Measurements from ENCODE around the gene CIPC.

CIPC gene

GRCh38 chr14:77071938-77072388, 26.1 kb upstream of the CIPC start:
- peaks cover 18% of the 10 kb centered on the region for H3K4me1 ChIP-seq (ENCODE audit: control insufficient read depth, insufficient read depth, low read length)
- H3K4me3 ChIP-seq (ENCODE audit: low read length in 2 of 2), result no peak overlapping the region
- no peak overlapping the region for H3K9ac ChIP-seq (ENCODE audit: low read length in 2 of 2)
- no peaks in the 10 kb centered on the region for H3K9me3 ChIP-seq (ENCODE audit: control insufficient read depth in 2 of 2, low read length in 2 of 2)
- H3K27ac ChIP-seq (ENCODE audit: low read length), result no peak overlapping the region
- H3K27me3 ChIP-seq (ENCODE audit: control insufficient read depth in 1 of 2, insufficient read depth in 2 of 2, low read length in 2 of 2), result peaks cover 0 to 2% of the 10 kb centered on the region in 2 donors
- no peaks in the 10 kb centered on the region for H3K36me3 ChIP-seq (ENCODE audit: control insufficient read depth in 2 of 2, insufficient read depth in 2 of 2, low read length in 2 of 2)

GRCh38 chr14:77074969-77075368, 23.1 kb upstream of the CIPC start:
- no peak overlapping the region for H3K27ac ChIP-seq (ENCODE audit: low read length)
- H3K9me3 ChIP-seq (ENCODE audit: control insufficient read depth in 2 of 2, low read length in 2 of 2), result no peaks in the 10 kb centered on the region
- no peaks in the 10 kb centered on the region for H3K27me3 ChIP-seq (ENCODE audit: control insufficient read depth in 1 of 2, insufficient read depth in 2 of 2, low read length in 2 of 2)
- H3K4me1 ChIP-seq (ENCODE audit: control insufficient read depth, insufficient read depth, low read length), result peaks cover 7% of the 10 kb centered on the region
- no peaks in the 10 kb centered on the region for H3K36me3 ChIP-seq (ENCODE audit: control insufficient read depth in 2 of 2, insufficient read depth in 2 of 2, low read length in 2 of 2)
- no peak overlapping the region for H3K9ac ChIP-seq (ENCODE audit: low read length in 2 of 2)
- no peak overlapping the region for H3K4me3 ChIP-seq (ENCODE audit: low read length in 2 of 2)

GRCh38 chr14:77076113-77076631, 21.9 kb upstream of the CIPC start:
- Histone ChIP-seq H3K27me3 (ENCODE audit: control insufficient read depth in 1 of 2, insufficient read depth in 2 of 2, low read length in 2 of 2) (no peaks in the 10 kb centered on the region), H3K4me3 (ENCODE audit: low read length in 2 of 2) (peak overlapping the region in 1 of 2 donors; percentile 8), H3K36me3 (ENCODE audit: control insufficient read depth in 2 of 2, insufficient read depth in 2 of 2, low read length in 2 of 2) (no peaks in the 10 kb centered on the region), H3K9ac (ENCODE audit: low read length in 2 of 2) (no peak overlapping the region), H3K9me3 (ENCODE audit: control insufficient read depth in 2 of 2, low read length in 2 of 2) (peaks cover 0 to 3% of the 10 kb centered on the region in 2 donors), H3K27ac (ENCODE audit: low read length) (peak overlapping the region; percentile 41), H3K4me1 (ENCODE audit: control insufficient read depth, insufficient read depth, low read length) (no peaks in the 10 kb centered on the region)

GRCh38 chr14:77077040-77077439, 21.0 kb upstream of the CIPC start:
- Histone ChIP-seq H3K27me3 (ENCODE audit: control insufficient read depth in 1 of 2, insufficient read depth in 2 of 2, low read length in 2 of 2) (no peaks in the 10 kb centered on the region), H3K4me3 (ENCODE audit: low read length in 2 of 2) (no peak overlapping the region), H3K9ac (ENCODE audit: low read length in 2 of 2) (no peak overlapping the region), H3K4me1 (ENCODE audit: control insufficient read depth, insufficient read depth, low read length) (no peaks in the 10 kb centered on the region), H3K9me3 (ENCODE audit: control insufficient read depth in 2 of 2, low read length in 2 of 2) (peaks cover 0 to 3% of the 10 kb centered on the region in 2 donors), H3K27ac (ENCODE audit: low read length) (peak overlapping the region; percentile 41), H3K36me3 (ENCODE audit: control insufficient read depth in 2 of 2, insufficient read depth in 2 of 2, low read length in 2 of 2) (no peaks in the 10 kb centered on the region)

- no peaks in the 10 kb centered on the region for H3K27me3 ChIP-seq (ENCODE audit: control insufficient read depth in 1 of 2, insufficient read depth in 2 of 2, low read length in 2 of 2)
- H3K4me3 ChIP-seq (ENCODE audit: low read length in 2 of 2), result no peak overlapping the region
- peaks cover 0 to 3% of the 10 kb centered on the region in 2 donors for H3K9me3 ChIP-seq (ENCODE audit: control insufficient read depth in 2 of 2, low read length in 2 of 2)
- H3K4me1 ChIP-seq (ENCODE audit: control insufficient read depth, insufficient read depth, low read length), result no peaks in the 10 kb centered on the region
- H3K9ac ChIP-seq (ENCODE audit: low read length in 2 of 2), result no peak overlapping the region
- H3K36me3 ChIP-seq (ENCODE audit: control insufficient read depth in 2 of 2, insufficient read depth in 2 of 2, low read length in 2 of 2), result no peaks in the 10 kb centered on the region
- no peak overlapping the region for H3K27ac ChIP-seq (ENCODE audit: low read length)
These were observed 15.7 kb upstream of the CIPC start for GRCh38 chr14:77082356-77082755.

GRCh38 chr14:77083082-77083481, 15.0 kb upstream of the CIPC start:
- peaks cover 0 to 3% of the 10 kb centered on the region in 2 donors for H3K9me3 ChIP-seq (ENCODE audit: control insufficient read depth in 2 of 2, low read length in 2 of 2)
- no peak overlapping the region for H3K27ac ChIP-seq (ENCODE audit: low read length)
- no peaks in the 10 kb centered on the region for H3K36me3 ChIP-seq (ENCODE audit: control insufficient read depth in 2 of 2, insufficient read depth in 2 of 2, low read length in 2 of 2)
- H3K4me1 ChIP-seq (ENCODE audit: control insufficient read depth, insufficient read depth, low read length), result no peaks in the 10 kb centered on the region
- H3K27me3 ChIP-seq (ENCODE audit: control insufficient read depth in 1 of 2, insufficient read depth in 2 of 2, low read length in 2 of 2), result no peaks in the 10 kb centered on the region
- no peak overlapping the region for H3K4me3 ChIP-seq (ENCODE audit: low read length in 2 of 2)
- H3K9ac ChIP-seq (ENCODE audit: low read length in 2 of 2), result no peak overlapping the region

- Histone ChIP-seq H3K9ac (ENCODE audit: low read length in 2 of 2) (no peak overlapping the region), H3K27me3 (ENCODE audit: control insufficient read depth in 1 of 2, insufficient read depth in 2 of 2, low read length in 2 of 2) (no peaks in the 10 kb centered on the region), H3K9me3 (ENCODE audit: control insufficient read depth in 2 of 2, low read length in 2 of 2) (peaks cover 0 to 3% of the 10 kb centered on the region in 2 donors), H3K27ac (ENCODE audit: low read length) (no peak overlapping the region), H3K4me1 (ENCODE audit: control insufficient read depth, insufficient read depth, low read length) (no peaks in the 10 kb centered on the region), H3K36me3 (ENCODE audit: control insufficient read depth in 2 of 2, insufficient read depth in 2 of 2, low read length in 2 of 2) (no peaks in the 10 kb centered on the region), H3K4me3 (ENCODE audit: low read length in 2 of 2) (no peak overlapping the region)
These were observed 13.1 kb upstream of the CIPC start for GRCh38 chr14:77084985-77085384.

GRCh38 chr14:77085538-77085937, 12.5 kb upstream of the CIPC start:
- Histone ChIP-seq H3K9me3 (ENCODE audit: control insufficient read depth in 2 of 2, low read length in 2 of 2) (no peaks in the 10 kb centered on the region), H3K27ac (ENCODE audit: low read length) (no peak overlapping the region), H3K9ac (ENCODE audit: low read length in 2 of 2) (no peak overlapping the region), H3K4me3 (ENCODE audit: low read length in 2 of 2) (no peak overlapping the region), H3K4me1 (ENCODE audit: control insufficient read depth, insufficient read depth, low read length) (no peaks in the 10 kb centered on the region), H3K27me3 (ENCODE audit: control insufficient read depth in 1 of 2, insufficient read depth in 2 of 2, low read length in 2 of 2) (no peaks in the 10 kb centered on the region), H3K36me3 (ENCODE audit: control insufficient read depth in 2 of 2, insufficient read depth in 2 of 2, low read length in 2 of 2) (no peaks in the 10 kb centered on the region)

- no peaks in the 10 kb centered on the region for H3K9me3 ChIP-seq (ENCODE audit: control insufficient read depth in 2 of 2, low read length in 2 of 2)
- H3K27ac ChIP-seq (ENCODE audit: low read length), result no peak overlapping the region
- no peak overlapping the region for H3K4me3 ChIP-seq (ENCODE audit: low read length in 2 of 2)
- no peaks in the 10 kb centered on the region for H3K4me1 ChIP-seq (ENCODE audit: control insufficient read depth, insufficient read depth, low read length)
- no peaks in the 10 kb centered on the region for H3K36me3 ChIP-seq (ENCODE audit: control insufficient read depth in 2 of 2, insufficient read depth in 2 of 2, low read length in 2 of 2)
- no peak overlapping the region for H3K9ac ChIP-seq (ENCODE audit: low read length in 2 of 2)
- H3K27me3 ChIP-seq (ENCODE audit: control insufficient read depth in 1 of 2, insufficient read depth in 2 of 2, low read length in 2 of 2), result no peaks in the 10 kb centered on the region
These were observed 11.9 kb upstream of the CIPC start for GRCh38 chr14:77086017-77086727.

GRCh38 chr14:77086951-77087350, 11.1 kb upstream of the CIPC start:
- H3K4me1 ChIP-seq (ENCODE audit: control insufficient read depth, insufficient read depth, low read length), result no peaks in the 10 kb centered on the region
- H3K27ac ChIP-seq (ENCODE audit: low read length), result no peak overlapping the region
- no peaks in the 10 kb centered on the region for H3K27me3 ChIP-seq (ENCODE audit: control insufficient read depth in 1 of 2, insufficient read depth in 2 of 2, low read length in 2 of 2)
- no peaks in the 10 kb centered on the region for H3K36me3 ChIP-seq (ENCODE audit: control insufficient read depth in 2 of 2, insufficient read depth in 2 of 2, low read length in 2 of 2)
- no peaks in the 10 kb centered on the region for H3K9me3 ChIP-seq (ENCODE audit: control insufficient read depth in 2 of 2, low read length in 2 of 2)
- no peak overlapping the region for H3K9ac ChIP-seq (ENCODE audit: low read length in 2 of 2)
- no peak overlapping the region for H3K4me3 ChIP-seq (ENCODE audit: low read length in 2 of 2)

- H3K4me1 ChIP-seq (ENCODE audit: control insufficient read depth, insufficient read depth, low read length), result no peaks in the 10 kb centered on the region
- H3K27me3 ChIP-seq (ENCODE audit: control insufficient read depth in 1 of 2, insufficient read depth in 2 of 2, low read length in 2 of 2), result no peaks in the 10 kb centered on the region
- no peaks in the 10 kb centered on the region for H3K9me3 ChIP-seq (ENCODE audit: control insufficient read depth in 2 of 2, low read length in 2 of 2)
- H3K9ac ChIP-seq (ENCODE audit: low read length in 2 of 2), result no peak overlapping the region
- no peak overlapping the region for H3K4me3 ChIP-seq (ENCODE audit: low read length in 2 of 2)
- no peaks in the 10 kb centered on the region for H3K36me3 ChIP-seq (ENCODE audit: control insufficient read depth in 2 of 2, insufficient read depth in 2 of 2, low read length in 2 of 2)
- H3K27ac ChIP-seq (ENCODE audit: low read length), result no peak overlapping the region
These were observed 10.4 kb upstream of the CIPC start for GRCh38 chr14:77087631-77088030.

Measured in stomach smooth muscle (tissue), 2 donors.